GM19099 (cell line): ENCODE data around the gene MATR3.

Source experiments
- POLR2A ChIP-seq: IDR thresholded peaks from 3 replicates; pipeline ENCODE4 v1.6.1; 2011; ENCODE audit warnings: low read depth; ENCODE audit not compliant: insufficient read length; ENCODE audit errors: extremely low read depth

MATR3 gene

GRCh38 chr5:139306197-139306596 is 12.7 kb downstream of the MATR3 start:
- TF ChIP-seq POLR2A = no peak

GRCh38 chr5:139306628-139307379 is 13.3 kb downstream of the MATR3 start:
- TF ChIP-seq POLR2A = no peak

GRCh38 chr5:139308797-139309196 is 15.3 kb downstream of the MATR3 start:
- no peak for TF ChIP-seq POLR2A

- TF ChIP-seq POLR2A = no peak
Observed at GRCh38 chr5:139312075-139312474, 18.5 kb downstream of the MATR3 start.

GRCh38 chr5:139314276-139314675 is 20.7 kb downstream of the MATR3 start:
- no peak for TF ChIP-seq POLR2A

GRCh38 chr5:139315056-139315615 is 21.6 kb downstream of the MATR3 start:
- no peak for TF ChIP-seq POLR2A

- TF ChIP-seq POLR2A = no peak
Observed at GRCh38 chr5:139335811-139336210, 42.3 kb downstream of the MATR3 start.

GRCh38 chr5:139340051-139340450 is 46.5 kb downstream of the MATR3 start:
- TF ChIP-seq POLR2A = no peak

GRCh38 chr5:139341187-139341688 is 47.7 kb downstream of the MATR3 start:
- no peak for TF ChIP-seq POLR2A

GRCh38 chr5:139341689-139342422 is 48.3 kb downstream of the MATR3 start, which contains the start of gene PAIP2:
Gene PAIP2 (plus strand): TSS chr5:139341854. CDS start chr5:139363785, 21,931 bp downstream.
- TF ChIP-seq POLR2A = peak; percentile 79

GRCh38 chr5:139342423-139342723 is 48.8 kb downstream of the MATR3 start:
- TF ChIP-seq POLR2A = no peak

GRCh38 chr5:139343476-139343875 is 49.9 kb downstream of the MATR3 start:
- no peak for TF ChIP-seq POLR2A

GRCh38 chr5:139344177-139344576 is 50.6 kb downstream of the MATR3 start:
- no peak for TF ChIP-seq POLR2A

GRCh38 chr5:139354186-139354585 is 60.6 kb downstream of the MATR3 start:
- no peak for TF ChIP-seq POLR2A

GRCh38 chr5:139358064-139358463 is 64.5 kb downstream of the MATR3 start:
- TF ChIP-seq POLR2A = no peak

- no peak for TF ChIP-seq POLR2A
Observed at GRCh38 chr5:139360384-139360783, 66.8 kb downstream of the MATR3 start.
